Measurements from ENCODE around the gene C19orf47. TPM values are rescaled to one million over a fixed set of nuclear protein-coding genes. Genes with fewer than 3 reads are reported as not detected.

The C19orf47 gene
- total RNA-seq, 1 donor from 2014 or later, result 17.4 TPM

GRCh38 chr19:40394816-40395210, 46.6 kb upstream of the C19orf47 start:
- intact Hi-C loops (cut with DNase I), result no loop called here
- Histone ChIP-seq H3K27ac (no peak overlapping the region), H3K9me3 (no peaks in the 10 kb centered on the region), H3K27me3 (no peaks in the 10 kb centered on the region), H3K4me3 (no peak overlapping the region), H3K4me1 (peaks cover 13% of the 10 kb centered on the region), H3K36me3 (no peaks in the 10 kb centered on the region)
- no peak for DNase-seq (ENCODE audit: extremely low spot score in 2 of 2)
- no peak for TF ChIP-seq POLR2AphosphoS5 (IDR thresholded peaks at IDR 0.05; ENCODE audit: insufficient read depth in 1 of 2, low read depth in 1 of 2)
- TF ChIP-seq, protein P1, sequence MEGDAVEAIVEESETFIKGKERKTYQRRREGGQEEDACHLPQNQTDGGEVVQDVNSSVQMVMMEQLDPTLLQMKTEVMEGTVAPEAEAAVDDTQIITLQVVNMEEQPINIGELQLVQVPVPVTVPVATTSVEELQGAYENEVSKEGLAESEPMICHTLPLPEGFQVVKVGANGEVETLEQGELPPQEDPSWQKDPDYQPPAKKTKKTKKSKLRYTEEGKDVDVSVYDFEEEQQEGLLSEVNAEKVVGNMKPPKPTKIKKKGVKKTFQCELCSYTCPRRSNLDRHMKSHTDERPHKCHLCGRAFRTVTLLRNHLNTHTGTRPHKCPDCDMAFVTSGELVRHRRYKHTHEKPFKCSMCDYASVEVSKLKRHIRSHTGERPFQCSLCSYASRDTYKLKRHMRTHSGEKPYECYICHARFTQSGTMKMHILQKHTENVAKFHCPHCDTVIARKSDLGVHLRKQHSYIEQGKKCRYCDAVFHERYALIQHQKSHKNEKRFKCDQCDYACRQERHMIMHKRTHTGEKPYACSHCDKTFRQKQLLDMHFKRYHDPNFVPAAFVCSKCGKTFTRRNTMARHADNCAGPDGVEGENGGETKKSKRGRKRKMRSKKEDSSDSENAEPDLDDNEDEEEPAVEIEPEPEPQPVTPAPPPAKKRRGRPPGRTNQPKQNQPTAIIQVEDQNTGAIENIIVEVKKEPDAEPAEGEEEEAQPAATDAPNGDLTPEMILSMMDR (IDR thresholded peaks at IDR 0.05), result no peak
- no peak for TF ChIP-seq POLR2A (IDR thresholded peaks at IDR 0.05)

GRCh38 chr19:40393894-40394815, 46.0 kb upstream of the C19orf47 start:
- Histone ChIP-seq H3K9me3 (no peaks in the 10 kb centered on the region), H3K4me1 (peaks cover 11% of the 10 kb centered on the region), H3K27me3 (no peaks in the 10 kb centered on the region), H3K4me3 (no peak overlapping the region), H3K36me3 (no peaks in the 10 kb centered on the region), H3K27ac (no peak overlapping the region)
- TF ChIP-seq, protein P1 (IDR thresholded peaks at IDR 0.05), result no peak
- TF ChIP-seq POLR2AphosphoS5 (IDR thresholded peaks at IDR 0.05; ENCODE audit: insufficient read depth in 1 of 2, low read depth in 1 of 2) (no peak), POLR2A (IDR thresholded peaks at IDR 0.05) (no peak)
- DNase-seq (ENCODE audit: extremely low spot score in 2 of 2), result no peak
- intact Hi-C loops (cut with DNase I), result no loop called here

- Histone ChIP-seq H3K36me3 (no peaks in the 10 kb centered on the region), H3K4me3 (no peak overlapping the region), H3K27ac (no peak overlapping the region), H3K4me1 (no peaks in the 10 kb centered on the region), H3K9me3 (no peaks in the 10 kb centered on the region), H3K27me3 (no peaks in the 10 kb centered on the region)
- no peak for DNase-seq (ENCODE audit: extremely low spot score in 2 of 2)
- TF ChIP-seq, protein P1 (IDR thresholded peaks at IDR 0.05), result no peak
- TF ChIP-seq POLR2AphosphoS5 (IDR thresholded peaks at IDR 0.05; ENCODE audit: insufficient read depth in 1 of 2, low read depth in 1 of 2), result no peak
- no peak for TF ChIP-seq POLR2A (IDR thresholded peaks at IDR 0.05)
- intact Hi-C loops (cut with DNase I), result no loop called here
Measured at GRCh38 chr19:40392894-40393517, 44.8 kb upstream of the C19orf47 start.

DNA sequence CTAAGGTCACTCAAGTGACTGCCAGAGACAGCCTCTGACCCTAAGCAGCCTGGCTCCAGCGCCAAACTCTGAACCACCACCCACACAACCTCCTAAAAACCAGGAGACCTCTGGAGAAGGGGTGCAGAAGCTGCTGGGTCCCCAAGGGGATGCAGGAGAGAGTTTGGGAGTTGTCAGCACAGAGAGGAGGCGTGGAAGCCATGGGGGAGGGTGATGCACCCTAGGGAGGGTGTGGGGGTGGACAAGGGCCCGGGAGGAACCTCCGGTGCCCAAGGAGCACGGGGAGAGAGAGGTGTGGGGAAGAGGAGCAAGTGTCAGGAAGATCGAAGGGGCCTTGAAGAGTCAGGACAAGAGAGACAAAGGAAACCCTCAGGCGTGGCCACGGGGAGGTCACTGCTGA, 43.9 kb upstream of the C19orf47 start:
- intact Hi-C loops (cut with DNase I), result no loop called here
- H3K36me3 ChIP-seq, result no peaks in the 10 kb centered on the region
- no peak for TF ChIP-seq POLR2AphosphoS5 (IDR thresholded peaks at IDR 0.05; ENCODE audit: insufficient read depth in 1 of 2, low read depth in 1 of 2)
- TF ChIP-seq, protein P1 (IDR thresholded peaks at IDR 0.05), result no peak
- H3K27ac ChIP-seq, result no peak overlapping the region
- no peaks in the 10 kb centered on the region for H3K4me1 ChIP-seq
- H3K27me3 ChIP-seq, result no peaks in the 10 kb centered on the region
- H3K9me3 ChIP-seq, result no peaks in the 10 kb centered on the region
- DNase-seq (ENCODE audit: extremely low spot score in 2 of 2), result no peak
- no peak overlapping the region for H3K4me3 ChIP-seq

Data from vagina (tissue), 2 donors.